GM21786 (cell line): ENCODE results near the gene SLC6A11.

Experiments used
- ATAC-seq: cut with Tn5 transposase; IDR thresholded peaks from one replicate; pipeline ENCODE4 v1.9.1; 2021; ENCODE audit not compliant: unreplicated experiment

Gene SLC6A11

DNA sequence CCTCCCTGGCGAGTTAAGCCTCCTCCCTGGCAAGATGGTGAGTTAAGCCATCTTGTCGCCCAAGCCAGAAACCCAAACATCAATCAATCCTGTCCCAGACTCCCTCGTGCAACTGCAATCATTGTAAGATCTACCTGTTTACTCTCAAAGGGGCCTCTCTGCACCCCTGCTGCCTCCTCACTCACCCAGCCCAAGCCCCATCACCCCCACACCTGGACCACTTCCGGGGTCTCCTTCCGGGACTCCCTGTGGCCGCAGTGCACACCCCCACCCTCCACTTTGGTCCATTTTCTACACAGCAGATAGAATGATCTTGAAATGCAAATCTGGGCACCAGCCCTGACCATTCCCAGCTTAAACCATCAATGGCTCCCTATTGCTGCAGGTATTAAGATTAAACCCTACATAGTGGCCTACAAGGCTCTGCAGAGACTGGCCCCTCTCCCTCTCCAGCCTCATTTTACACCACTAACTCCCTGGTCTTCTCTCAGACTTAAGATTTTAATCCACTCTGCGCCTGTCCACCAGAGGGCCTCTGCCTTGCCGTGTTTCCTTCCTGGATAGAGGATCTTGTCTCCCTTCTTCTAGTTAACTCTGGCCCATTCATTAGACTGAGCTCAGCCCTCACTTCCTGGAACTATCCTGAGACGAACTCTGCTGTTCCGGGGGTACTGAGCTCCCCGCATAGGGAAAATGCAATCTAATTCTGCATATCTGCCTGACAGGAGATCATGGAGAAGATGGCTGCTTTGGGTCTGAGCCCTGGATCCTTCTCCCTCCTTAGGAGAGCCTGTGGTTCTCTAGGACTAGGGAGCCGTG is 134.7 kb downstream of the SLC6A11 start:
- no peak for ATAC-seq

DNA sequence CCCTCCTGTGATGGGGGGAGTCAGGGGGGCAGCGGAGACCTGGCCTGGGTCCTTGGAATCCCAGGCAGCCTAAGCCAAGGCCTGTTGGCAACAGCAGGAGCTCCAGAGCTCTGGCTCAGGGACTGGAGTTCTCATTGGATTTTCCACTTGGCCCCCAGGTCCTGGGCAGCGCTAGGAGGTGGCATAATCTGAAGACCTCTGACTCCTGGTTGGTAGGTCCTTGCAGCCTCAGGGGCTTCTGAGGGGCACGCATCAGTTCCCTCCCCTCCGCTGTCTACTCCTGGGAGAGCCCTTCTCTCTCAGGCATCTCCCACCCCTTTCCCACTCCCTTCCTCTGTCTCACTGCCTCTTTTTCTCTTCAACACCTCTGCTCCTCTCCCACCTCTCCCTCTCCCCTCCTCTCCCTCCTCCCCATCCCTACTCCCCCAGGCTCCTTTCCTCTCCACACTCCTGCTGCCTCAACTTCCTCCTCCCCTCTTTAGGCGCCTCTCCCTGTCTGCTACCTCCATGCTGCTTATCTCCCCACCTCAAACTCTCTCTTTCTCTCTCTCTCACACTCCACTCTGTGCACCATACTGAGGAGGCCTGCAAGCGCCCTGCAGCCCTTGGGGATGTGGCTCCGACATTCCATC is 135.4 kb downstream of the SLC6A11 start:
- no peak for ATAC-seq

DNA sequence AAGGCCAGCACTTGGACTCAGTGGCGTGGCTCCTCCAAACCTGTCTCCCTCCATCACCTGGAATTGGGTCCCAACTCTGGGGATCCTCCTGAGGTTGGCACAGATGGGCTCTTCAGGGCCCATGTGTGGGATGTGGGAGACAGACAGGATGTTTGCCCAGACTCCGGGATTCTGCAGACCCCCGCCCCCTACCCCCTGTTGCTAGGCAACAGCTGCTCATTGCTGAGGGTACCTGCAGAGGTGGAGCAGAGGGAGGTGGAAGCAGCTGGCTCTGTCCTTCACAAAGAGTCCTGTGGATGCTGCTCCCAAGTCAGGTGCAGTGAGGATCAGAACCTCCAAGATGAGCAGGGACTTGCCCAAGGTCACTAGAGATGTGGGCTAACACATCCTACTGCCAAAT is 136.5 kb downstream of the SLC6A11 start:
- no peak for ATAC-seq

DNA sequence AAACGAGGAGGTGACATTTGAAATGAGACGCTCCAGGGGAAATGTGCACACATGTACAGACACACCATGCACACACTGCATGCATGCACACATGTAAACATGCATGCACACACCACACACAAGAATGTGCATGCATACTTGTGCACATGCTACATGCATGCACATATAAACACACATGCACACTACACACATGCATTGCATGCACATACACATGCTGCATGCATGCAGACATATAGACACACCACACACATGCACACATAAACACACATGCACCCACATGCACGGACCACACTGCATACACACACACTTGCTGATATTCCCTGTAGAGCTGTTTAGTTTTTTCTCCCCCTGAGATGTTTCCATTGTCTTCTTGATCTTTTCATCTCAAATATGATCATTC is 138.7 kb downstream of the SLC6A11 start:
- no peak for ATAC-seq

DNA sequence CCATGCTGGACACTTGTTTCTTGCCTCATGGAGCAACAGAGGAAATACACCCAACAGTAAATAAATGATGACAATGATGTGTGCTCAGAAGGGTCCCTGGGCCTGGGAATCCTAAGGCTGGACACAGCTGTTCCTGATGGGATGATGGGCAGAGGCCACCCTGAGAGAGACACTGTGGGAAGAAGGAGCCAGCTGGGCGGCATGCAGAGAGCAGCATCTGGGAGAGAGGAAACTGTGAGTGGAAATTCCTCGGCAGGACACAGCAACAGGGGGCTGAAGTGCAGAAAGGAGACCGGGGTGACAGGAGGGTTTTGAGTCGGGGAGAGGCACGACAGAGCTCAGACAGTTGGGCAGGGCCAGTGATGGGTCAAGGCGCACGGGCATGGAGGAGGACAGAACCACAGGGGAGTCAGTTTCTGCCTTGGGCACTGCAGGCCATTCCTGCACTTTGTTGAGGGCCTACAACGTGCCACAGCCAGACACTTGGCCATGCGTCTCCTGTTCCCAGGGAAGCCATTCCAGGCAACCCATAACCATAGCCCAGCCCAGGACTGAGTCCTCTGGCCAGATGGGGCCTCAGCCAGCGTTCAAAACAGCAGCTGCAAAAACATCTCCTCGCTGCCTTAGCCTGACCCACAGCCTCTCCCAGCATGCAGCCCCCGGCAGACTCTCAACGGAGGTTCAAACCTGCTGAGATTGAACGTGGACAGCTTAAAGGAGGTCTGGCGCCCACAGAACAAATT is 139.9 kb downstream of the SLC6A11 start:
- ATAC-seq = no peak

DNA sequence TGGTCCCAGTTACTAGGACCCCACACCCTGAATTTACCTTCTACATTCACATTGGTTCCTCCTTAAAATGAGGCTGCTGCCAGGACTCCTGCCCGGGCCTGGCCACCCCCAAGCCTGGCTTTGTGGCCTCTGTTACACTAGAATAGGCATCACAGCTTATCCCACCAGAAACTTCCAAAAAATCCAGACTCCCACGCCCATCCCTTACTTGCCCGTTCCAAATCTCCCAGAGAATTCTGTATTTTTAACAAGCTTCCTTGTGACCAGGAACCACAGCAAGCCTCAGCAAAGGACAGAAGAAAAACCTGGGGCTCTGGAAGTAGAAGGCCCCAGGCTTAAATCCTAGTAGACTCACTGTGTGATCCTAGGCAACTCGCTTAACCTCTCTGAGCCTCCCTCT is 140.5 kb downstream of the SLC6A11 start:
- ATAC-seq = no peak

DNA sequence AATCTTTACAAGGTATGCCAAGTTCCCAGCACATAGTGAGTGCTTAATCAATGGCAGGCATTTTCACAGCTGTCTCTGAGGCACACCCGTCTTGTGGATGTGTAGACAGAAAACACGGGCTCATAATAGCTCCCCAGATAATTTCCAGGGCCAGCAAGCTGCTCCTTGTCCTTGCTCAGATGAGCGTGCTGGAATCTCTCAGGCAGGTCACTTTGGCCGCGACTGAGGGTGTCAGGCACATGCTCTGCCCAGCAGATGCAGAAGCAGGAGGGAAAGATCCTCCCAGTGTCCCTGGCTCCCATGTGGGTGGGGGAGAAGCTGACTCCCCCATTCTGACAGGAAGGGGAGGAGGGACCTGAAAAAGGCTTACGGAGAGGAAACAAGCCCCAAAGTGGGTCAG is 141.0 kb downstream of the SLC6A11 start:
- ATAC-seq = no peak

DNA sequence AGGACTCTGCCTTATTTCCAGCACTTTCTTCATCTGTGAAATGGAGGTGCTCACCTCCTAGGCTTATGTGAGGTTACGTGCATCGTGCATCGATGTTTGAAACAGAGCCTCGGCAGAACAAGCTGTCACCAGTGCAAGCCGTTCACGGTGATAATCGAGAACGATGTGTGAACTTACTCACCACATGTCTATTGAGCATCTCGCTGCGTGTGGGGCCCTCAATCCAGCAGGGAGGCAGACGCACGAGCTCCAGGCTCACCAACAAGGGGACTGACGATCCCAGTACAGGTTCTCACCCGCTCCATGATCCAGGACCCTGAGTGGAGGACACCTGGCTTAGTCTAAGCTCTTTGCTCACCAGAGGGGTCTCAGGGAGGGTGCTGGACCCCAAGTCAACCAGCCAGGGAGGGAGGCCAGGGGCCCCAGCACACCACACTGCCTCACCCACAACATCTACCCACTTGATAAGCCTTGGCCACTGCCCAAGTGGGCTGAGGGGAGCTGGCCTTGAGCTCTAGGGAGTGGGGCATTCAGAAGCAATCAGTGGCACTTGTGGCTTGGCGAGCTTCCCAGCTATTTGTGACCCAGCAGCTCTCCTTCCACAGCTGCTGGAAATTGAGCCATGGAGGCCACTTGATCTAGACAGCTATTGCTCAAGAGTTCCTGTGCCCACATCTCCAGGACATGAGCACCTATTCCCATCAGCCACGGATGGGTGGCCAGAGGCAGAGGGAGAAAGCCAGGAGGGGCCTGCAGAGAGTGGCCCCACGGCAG is 142.1 kb downstream of the SLC6A11 start:
- no peak for ATAC-seq

DNA sequence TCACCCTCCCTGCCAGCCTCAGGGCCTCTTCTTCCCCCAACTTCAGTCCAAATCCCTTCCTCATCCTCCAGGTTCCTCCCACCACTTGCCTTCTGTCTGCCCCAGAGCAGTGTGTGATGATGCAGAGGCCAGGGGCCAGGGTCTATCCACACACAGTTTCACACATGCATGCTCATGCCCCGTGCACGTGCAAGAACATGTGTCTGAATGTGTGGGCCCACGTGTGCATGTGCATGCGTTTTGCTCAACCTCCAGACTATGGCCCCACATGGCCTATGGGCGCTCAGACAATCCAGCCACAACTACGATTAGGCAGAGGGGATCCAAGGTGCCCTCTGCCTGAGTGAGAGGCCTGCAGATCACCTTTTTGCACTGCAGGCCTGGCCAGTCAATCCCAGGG is 144.2 kb downstream of the SLC6A11 start:
- ATAC-seq = no peak

DNA sequence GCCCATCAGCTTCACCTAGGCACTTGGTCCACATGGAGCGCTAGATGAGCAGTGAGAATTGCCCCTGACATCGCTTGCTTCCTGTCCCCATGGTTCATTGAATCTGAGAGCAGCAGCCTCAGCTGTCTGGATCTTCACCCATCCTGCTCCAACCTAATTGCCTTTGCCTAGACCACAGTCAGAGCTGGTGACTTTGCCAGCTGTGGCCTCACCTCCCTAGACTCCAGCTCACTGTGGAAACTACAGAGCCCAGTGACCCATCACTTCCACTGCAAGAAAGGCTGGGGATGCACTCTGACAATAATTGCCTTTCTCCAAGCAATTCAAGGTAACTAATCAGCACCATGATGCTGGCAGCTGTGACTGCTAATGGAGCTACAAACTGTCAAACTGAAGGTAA is 145.9 kb downstream of the SLC6A11 start:
- no peak for ATAC-seq

DNA sequence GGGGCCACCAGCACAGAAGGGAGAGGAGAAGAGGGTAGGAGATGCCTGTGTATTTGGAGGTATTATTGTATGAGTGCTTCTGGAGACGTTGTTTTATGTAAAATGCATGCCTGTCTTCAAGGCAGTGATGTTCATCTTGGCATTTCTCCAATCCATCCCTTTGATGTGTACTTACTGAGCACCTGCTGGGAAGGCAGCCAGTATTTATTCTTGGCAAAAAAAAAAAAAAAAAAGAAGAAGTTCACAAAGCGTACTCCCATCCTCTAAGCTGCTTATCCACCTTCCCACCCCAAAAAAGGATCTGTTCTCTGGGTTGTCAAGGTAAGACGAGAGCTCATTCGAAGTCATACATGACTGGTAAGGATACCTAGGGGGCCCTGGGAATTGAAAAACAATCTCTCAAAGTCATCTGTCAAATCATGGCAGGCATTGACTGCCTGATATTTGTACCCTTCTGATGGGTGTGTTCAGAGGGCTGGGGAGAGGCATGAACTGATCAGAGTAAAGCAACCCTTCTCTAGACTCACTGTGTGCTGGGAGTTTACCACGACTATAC is 146.5 kb downstream of the SLC6A11 start:
- no peak for ATAC-seq

DNA sequence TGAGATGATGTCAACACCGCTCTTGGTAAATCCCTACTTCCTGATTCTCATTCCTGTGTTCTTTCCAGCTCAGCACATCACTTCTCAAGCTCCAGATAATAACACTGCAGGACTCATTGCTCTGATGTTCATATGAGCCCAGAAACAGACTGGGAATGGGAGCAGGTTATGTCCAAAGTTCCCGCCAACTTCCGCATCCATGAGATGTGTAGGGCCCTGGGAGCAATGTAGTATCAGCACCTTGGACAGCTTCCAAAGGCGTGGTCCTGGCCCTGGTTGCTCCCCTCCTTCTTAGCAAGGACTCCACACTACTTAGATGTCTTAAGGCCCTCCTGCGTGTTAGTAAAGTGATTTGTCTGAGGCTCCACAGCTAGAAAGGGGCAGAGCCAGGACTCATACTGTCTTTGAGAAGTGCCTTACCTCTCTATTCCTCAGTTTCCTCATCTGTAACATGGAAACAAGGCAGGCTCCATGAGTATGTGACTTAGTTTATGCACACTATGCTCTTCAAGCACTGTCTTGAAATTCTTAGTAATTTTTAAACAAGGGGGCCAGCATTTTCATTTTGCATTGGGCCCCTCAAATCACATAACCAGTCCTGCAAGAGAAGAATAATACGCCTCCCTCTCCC is 148.6 kb downstream of the SLC6A11 start:
- ATAC-seq = no peak

DNA sequence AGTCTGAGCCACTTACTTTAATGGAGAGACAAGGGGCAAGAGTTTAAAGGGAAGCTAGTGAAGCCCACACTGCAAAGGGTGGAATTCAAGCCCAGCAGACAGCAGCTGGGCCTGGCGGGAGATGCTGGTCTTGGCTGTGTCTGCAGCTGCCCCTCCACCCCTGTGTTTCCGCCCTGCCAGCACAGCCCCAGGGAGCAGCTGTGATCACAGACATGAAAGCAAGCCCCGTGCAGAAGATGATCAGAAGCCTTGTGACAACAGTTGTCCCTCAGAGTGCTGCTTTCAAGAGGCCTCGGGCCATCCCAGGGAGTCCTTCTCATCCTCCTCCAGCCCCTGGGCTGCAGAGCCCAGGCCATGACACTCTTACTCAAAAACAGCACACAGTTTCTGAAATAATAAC is 152.4 kb downstream of the SLC6A11 start:
- no peak for ATAC-seq

DNA sequence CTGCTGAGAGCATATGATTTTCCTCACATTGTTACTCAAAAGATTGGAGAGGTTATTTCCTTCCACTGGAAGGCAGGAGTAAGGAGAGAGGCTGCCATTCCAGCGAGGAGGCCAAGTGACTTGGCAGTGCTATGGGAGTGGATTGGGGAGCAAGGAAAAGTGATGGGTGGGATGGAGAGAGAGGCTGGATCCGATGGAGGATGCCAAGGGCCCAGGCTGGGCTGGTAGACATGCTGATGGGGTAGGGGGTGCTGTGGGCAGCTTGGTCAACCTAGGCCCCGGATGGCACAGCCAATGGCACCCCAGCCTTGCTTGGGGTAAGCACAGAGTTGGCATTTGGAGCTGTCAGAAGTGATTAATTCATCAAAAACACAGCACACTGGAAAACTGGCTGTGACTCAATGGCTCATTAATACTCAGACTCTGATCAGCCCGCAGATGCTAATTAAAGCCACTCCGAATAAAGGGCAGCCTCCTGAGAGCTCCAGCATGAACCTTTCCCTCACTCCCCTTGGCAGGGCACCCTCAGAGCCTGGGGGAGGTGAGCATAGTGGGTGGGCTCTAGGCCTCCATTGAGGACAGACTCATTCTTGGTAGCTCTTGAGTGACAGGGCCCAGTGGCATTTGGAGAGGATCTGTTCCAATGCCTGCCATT is 154.4 kb downstream of the SLC6A11 start:
- no peak for ATAC-seq

DNA sequence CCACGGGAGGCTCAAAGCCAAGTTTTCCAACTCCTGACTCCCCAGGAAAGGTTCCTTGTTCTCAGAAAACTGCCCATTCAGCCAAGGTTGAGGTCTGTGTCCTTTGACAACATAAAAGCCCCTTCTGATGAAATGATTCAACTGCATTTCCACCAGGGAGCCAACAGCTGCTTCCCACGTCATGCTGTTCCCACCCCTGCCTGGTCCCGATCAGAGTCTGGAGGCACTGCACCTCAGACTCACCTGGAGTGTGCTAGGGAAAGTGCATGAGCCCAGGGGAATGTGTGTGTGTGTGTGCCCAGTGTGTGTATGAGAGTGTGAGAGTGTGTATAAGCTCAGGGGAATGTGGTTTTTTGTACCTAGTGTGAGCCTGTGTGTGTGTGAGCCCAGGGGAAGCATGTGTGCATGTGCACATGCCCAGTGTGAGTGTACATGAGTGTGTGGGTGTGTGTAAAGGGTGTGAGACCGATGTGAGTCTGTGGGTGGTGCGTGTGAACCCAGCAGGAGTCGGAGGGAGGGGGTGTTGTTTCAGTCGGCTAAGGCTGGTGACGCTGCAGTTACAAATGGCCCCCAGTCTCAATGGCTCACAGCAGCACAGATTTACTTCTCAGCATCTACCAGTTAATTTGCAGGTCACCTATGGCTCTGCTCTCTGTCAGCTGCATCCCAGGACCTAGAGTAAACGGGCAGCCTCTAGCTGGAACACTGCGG is 156.2 kb downstream of the SLC6A11 start:
- ATAC-seq = no peak

DNA sequence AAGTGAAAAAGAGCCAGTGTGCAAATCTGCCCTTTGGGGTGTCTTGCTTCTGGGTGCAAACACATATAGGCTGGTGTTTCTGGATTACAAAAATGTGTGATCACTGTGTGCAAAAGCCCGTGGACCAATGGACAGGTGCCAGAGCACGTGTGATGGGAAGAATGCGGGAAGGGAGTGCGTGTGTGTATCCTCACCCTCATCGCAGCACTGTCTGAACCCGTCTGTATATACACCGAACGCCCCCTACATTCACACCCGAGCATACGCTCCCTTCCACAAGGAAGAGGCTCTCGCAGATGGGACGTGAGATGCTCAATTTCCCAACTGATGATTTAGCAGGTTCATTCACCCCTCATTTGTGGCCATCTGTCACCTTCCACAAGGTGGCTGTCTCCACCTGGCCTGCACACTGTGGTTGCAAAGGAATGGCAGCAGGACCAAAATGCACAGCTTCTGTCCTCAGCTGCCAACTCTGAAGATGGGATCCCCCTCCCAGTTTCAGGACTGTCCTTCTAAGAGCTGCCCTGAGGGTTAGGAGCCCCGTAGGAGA is 157.1 kb downstream of the SLC6A11 start:
- ATAC-seq = no peak

DNA sequence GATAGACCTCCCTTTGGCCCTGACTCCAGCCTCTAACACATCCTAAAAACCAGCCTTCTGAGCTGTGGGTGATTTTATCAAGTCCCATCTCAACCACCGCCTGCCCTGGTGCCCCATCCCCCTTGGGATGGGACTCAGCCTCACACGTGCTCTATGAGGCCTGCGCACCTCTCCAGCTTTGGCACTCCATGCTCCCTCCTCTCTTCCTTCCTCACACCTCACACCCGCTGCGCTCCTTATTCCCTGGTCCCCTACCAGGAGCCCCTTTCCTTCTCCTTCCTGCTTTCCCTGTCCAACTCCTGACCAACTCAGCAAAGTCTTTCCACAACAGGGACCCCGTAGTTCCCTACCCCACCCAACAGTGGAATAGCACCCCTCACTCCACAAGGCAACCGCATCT is 158.1 kb downstream of the SLC6A11 start:
- no peak for ATAC-seq

DNA sequence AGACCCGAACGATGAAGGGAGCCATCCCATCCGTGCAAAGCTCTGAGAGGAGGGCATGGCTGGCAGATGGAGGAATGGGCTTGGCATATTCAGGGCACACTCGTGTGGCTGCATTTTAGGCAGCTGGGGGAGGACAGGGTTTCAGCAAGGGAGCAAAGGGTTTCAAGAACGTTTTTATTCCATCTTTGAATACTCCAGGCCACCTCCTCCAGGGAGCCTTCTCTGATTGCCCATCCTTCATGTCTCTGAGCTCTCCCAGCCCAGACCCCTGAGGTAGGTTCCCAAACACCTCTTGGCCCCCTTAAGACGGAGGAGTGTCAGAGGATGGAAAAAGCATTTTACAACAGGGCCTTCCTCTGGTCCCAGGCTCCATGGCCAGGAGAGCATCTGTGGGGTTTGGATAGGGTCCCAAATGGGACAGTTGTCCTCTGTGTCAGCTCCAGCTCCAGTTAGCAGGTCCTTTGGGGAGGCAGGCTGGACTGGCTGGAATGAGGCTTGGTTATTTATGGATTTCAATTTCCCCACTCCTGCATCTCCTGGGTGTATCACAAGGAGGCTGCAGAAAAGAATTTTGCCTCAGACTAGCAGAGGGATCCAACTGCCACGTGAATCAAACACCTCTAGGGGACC is 158.8 kb downstream of the SLC6A11 start:
- no peak for ATAC-seq
